Stimulated activated CD4-positive, alpha-beta T cell treated with anti-CD3 and anti-CD28 coated beads, TNF-alpha, amount 100 ng/mL, for 48 hours (primary cell): ENCODE results near the gene CCDC183.
"Not testable (repeated sequence)": the region's sequence is repeated elsewhere in the genome, so short reads cannot be mapped to it uniquely, and the experiment has no call there.

Source experiments
- DNase-seq, 3 donors: peaks; one replicate each; pipeline ENCODE4 v3.0.0-alpha.2; 2020; ENCODE audit warnings: low read depth in 3 of 3

Gene CCDC183

GRCh38 chr9:136825295-136826187 lies 29.4 kb downstream of the CCDC183 start:
- DNase-seq, result no peak

- no peak for DNase-seq
Observed at GRCh38 chr9:136826188-136826541, 30.0 kb downstream of the CCDC183 start.

GRCh38 chr9:136826703-136827582 lies 30.8 kb downstream of the CCDC183 start:
- DNase-seq, result no peak

- DNase-seq, result no peak
Observed at GRCh38 chr9:136827794-136828473, 31.8 kb downstream of the CCDC183 start.

- DNase-seq, result no peak
Observed at GRCh38 chr9:136828474-136829140, 32.5 kb downstream of the CCDC183 start.

- no peak for DNase-seq
Observed at GRCh38 chr9:136829412-136829811, 33.3 kb downstream of the CCDC183 start.

GRCh38 chr9:136829981-136830885 lies 34.1 kb downstream of the CCDC183 start:
- DNase-seq, result no peak

- no peak for DNase-seq
Observed at GRCh38 chr9:136831002-136831719, 35.0 kb downstream of the CCDC183 start.

- no peak for DNase-seq
Observed at GRCh38 chr9:136831720-136832104, 35.6 kb downstream of the CCDC183 start.

GRCh38 chr9:136832581-136832980 lies 36.4 kb downstream of the CCDC183 start:
- DNase-seq, result no peak

- DNase-seq, result not testable (repeated sequence)
Observed at GRCh38 chr9:136833381-136834048, 37.4 kb downstream of the CCDC183 start.

- no peak for DNase-seq
Observed at GRCh38 chr9:136835162-136835931, 39.2 kb downstream of the CCDC183 start.

- DNase-seq, result no peak
Observed at GRCh38 chr9:136835932-136836904, 40.1 kb downstream of the CCDC183 start.

GRCh38 chr9:136837146-136837855 lies 41.2 kb downstream of the CCDC183 start:
- no peak for DNase-seq

GRCh38 chr9:136837856-136838277 lies 41.7 kb downstream of the CCDC183 start:
- not testable (repeated sequence) for DNase-seq
